ENCODE measurements around the gene NLGN1.

NLGN1 gene

DNA sequence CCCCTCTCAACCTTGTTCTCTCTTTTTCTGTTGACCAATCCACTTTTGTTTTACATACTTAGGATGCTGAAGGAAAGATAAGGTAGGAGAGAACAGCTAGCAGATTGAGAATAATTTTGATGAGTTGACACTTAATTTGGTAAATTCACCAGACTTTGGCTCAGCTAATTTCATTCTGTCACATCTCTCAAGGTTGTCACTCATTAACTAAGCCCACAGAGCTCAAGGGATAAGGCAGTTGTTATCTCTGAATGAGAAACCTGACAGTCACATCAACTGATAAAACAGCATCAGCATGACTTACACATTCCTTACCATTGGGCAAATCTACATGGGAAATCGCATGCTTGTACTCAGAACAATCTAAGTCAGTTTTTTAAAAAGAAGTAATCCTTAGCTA lies 591.4 kb downstream of the NLGN1 start:
- H3K9me3 ChIP-seq (ENCODE audit: insufficient read depth, low read depth, low read length) = no peaks in the 10 kb centered on the region
- no peak overlapping the region for H4K91ac ChIP-seq (ENCODE audit: low read depth, low read length)
- H3K4me2 ChIP-seq (ENCODE audit: low read length) = no peak overlapping the region
- H3K23ac ChIP-seq (ENCODE audit: low read length) = no peak overlapping the region
- no peak overlapping the region for H4K12ac ChIP-seq (ENCODE audit: low read depth, low read length)
- H3K79me1 ChIP-seq (ENCODE audit: low read length) = no peaks in the 10 kb centered on the region
- H2BK120ac ChIP-seq (ENCODE audit: insufficient read depth, low read length, poor library complexity) = no peak overlapping the region
- no peak overlapping the region for H2AFZ ChIP-seq (ENCODE audit: insufficient read depth, low read length, poor library complexity)
- no peak overlapping the region for H3K27ac ChIP-seq (ENCODE audit: low read depth, low read length)
- no peaks in the 10 kb centered on the region for H3K4me1 ChIP-seq (ENCODE audit: control insufficient read depth in 1 of 2, insufficient read depth in 2 of 2, low read length in 2 of 2)
- H3K79me2 ChIP-seq (ENCODE audit: control insufficient read depth, insufficient read depth, low read length, poor library complexity) = no peaks in the 10 kb centered on the region
- no peak overlapping the region for H4K8ac ChIP-seq (ENCODE audit: low read depth, low read length)
- no peak overlapping the region for H3K4me3 ChIP-seq (ENCODE audit: low read depth, low read length)
- no CpG with 5 or more reads among the region's 1 CpG for WGBS (ENCODE audit: extremely low coverage, insufficient coverage, insufficient read length)
- H3K14ac ChIP-seq (ENCODE audit: low read length) = no peak overlapping the region
- no peak overlapping the region for H2BK12ac ChIP-seq (ENCODE audit: low read length)
- H3K36me3 ChIP-seq (ENCODE audit: control insufficient read depth in 1 of 2, insufficient read depth in 2 of 2, low read length in 2 of 2) = no peaks in the 10 kb centered on the region
- no peak overlapping the region for H2BK5ac ChIP-seq (ENCODE audit: low read depth, low read length, poor library complexity)
- H2AK5ac ChIP-seq (ENCODE audit: low read length) = no peak overlapping the region
- H3K27me3 ChIP-seq (ENCODE audit: insufficient read depth, low read length) = no peaks in the 10 kb centered on the region
- DNase-seq = peak in 1 of 2 donors; percentile 58
- no peak overlapping the region for H3K9ac ChIP-seq (ENCODE audit: low read length)
- no peak overlapping the region for H3K18ac ChIP-seq (ENCODE audit: low read length)
- no peak overlapping the region for H3K4ac ChIP-seq (ENCODE audit: low read depth, low read length)

DNA sequence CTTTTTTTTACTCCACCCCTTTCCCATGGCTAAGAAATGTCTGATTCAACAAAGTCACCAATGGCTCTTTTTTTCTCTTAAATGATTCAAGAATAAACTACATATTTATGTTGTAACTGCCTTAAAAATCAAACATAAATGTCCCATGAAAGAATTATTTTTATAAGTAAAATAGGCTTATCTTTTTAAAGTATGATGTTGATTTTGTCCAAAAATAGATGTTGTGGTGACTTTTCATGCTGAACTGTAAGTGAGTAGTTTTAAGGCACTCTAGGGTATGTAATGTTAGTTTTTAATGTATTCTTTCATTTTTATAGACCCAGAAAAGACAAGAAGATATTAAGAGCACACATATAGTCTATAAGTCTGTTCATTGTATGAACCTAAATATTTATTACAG lies 594.9 kb downstream of the NLGN1 start:
- no peaks in the 10 kb centered on the region for H3K9me3 ChIP-seq (ENCODE audit: insufficient read depth, low read depth, low read length)
- H3K4me2 ChIP-seq (ENCODE audit: low read length) = no peak overlapping the region
- H4K8ac ChIP-seq (ENCODE audit: low read depth, low read length) = no peak overlapping the region
- no peaks in the 10 kb centered on the region for H3K27me3 ChIP-seq (ENCODE audit: insufficient read depth, low read length)
- H2BK12ac ChIP-seq (ENCODE audit: low read length) = no peak overlapping the region
- H3K36me3 ChIP-seq (ENCODE audit: control insufficient read depth in 1 of 2, insufficient read depth in 2 of 2, low read length in 2 of 2) = no peaks in the 10 kb centered on the region
- no peak overlapping the region for H3K9ac ChIP-seq (ENCODE audit: low read length)
- no peak overlapping the region for H2BK5ac ChIP-seq (ENCODE audit: low read depth, low read length, poor library complexity)
- no peaks in the 10 kb centered on the region for H3K4me1 ChIP-seq (ENCODE audit: control insufficient read depth in 1 of 2, insufficient read depth in 2 of 2, low read length in 2 of 2)
- no peak for DNase-seq
- no peak overlapping the region for H3K23ac ChIP-seq (ENCODE audit: low read length)
- H3K18ac ChIP-seq (ENCODE audit: low read length) = no peak overlapping the region
- no peak overlapping the region for H4K12ac ChIP-seq (ENCODE audit: low read depth, low read length)
- no peaks in the 10 kb centered on the region for H3K79me2 ChIP-seq (ENCODE audit: control insufficient read depth, insufficient read depth, low read length, poor library complexity)
- no peak overlapping the region for H3K27ac ChIP-seq (ENCODE audit: low read depth, low read length)
- no peak overlapping the region for H2AFZ ChIP-seq (ENCODE audit: insufficient read depth, low read length, poor library complexity)
- H2AK5ac ChIP-seq (ENCODE audit: low read length) = no peak overlapping the region
- H3K4ac ChIP-seq (ENCODE audit: low read depth, low read length) = no peak overlapping the region
- H3K4me3 ChIP-seq (ENCODE audit: low read depth, low read length) = no peak overlapping the region
- no peaks in the 10 kb centered on the region for H3K79me1 ChIP-seq (ENCODE audit: low read length)
- no peak overlapping the region for H3K14ac ChIP-seq (ENCODE audit: low read length)
- no peak overlapping the region for H4K91ac ChIP-seq (ENCODE audit: low read depth, low read length)
- H2BK120ac ChIP-seq (ENCODE audit: insufficient read depth, low read length, poor library complexity) = no peak overlapping the region

DNA sequence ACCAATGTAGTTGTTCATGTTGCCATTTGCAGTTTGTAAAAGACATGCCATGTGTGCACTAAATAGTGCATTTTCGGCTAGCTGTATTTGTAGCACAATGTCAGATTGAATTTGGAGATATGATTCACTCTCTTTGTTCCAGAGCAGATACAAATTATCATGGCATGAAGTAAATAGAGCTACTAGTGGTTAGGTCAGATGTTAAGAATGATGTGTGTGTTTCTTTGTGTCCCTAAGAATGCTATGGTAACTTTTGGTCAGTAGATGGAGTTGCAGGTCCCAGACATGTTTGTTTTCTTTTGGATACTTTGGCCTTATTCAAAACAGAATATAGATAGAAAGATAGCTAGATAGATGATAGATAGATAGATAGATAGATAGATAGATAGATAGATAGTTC lies 595.8 kb downstream of the NLGN1 start:
- H2BK12ac ChIP-seq (ENCODE audit: low read length) = no peak overlapping the region
- no peak overlapping the region for H2BK5ac ChIP-seq (ENCODE audit: low read depth, low read length, poor library complexity)
- no peak overlapping the region for H3K23ac ChIP-seq (ENCODE audit: low read length)
- no peak overlapping the region for H4K12ac ChIP-seq (ENCODE audit: low read depth, low read length)
- H3K79me1 ChIP-seq (ENCODE audit: low read length) = no peaks in the 10 kb centered on the region
- H2AK5ac ChIP-seq (ENCODE audit: low read length) = no peak overlapping the region
- no peaks in the 10 kb centered on the region for H3K36me3 ChIP-seq (ENCODE audit: control insufficient read depth in 1 of 2, insufficient read depth in 2 of 2, low read length in 2 of 2)
- H3K4me1 ChIP-seq (ENCODE audit: control insufficient read depth in 1 of 2, insufficient read depth in 2 of 2, low read length in 2 of 2) = no peaks in the 10 kb centered on the region
- H4K8ac ChIP-seq (ENCODE audit: low read depth, low read length) = no peak overlapping the region
- no peak overlapping the region for H2BK120ac ChIP-seq (ENCODE audit: insufficient read depth, low read length, poor library complexity)
- H3K9me3 ChIP-seq (ENCODE audit: insufficient read depth, low read depth, low read length) = no peaks in the 10 kb centered on the region
- no peak overlapping the region for H3K4me2 ChIP-seq (ENCODE audit: low read length)
- no peak overlapping the region for H3K9ac ChIP-seq (ENCODE audit: low read length)
- H3K4ac ChIP-seq (ENCODE audit: low read depth, low read length) = no peak overlapping the region
- H3K79me2 ChIP-seq (ENCODE audit: control insufficient read depth, insufficient read depth, low read length, poor library complexity) = no peaks in the 10 kb centered on the region
- H4K91ac ChIP-seq (ENCODE audit: low read depth, low read length) = no peak overlapping the region
- H3K4me3 ChIP-seq (ENCODE audit: low read depth, low read length) = no peak overlapping the region
- peak in 1 of 2 donors; percentile 27 for DNase-seq
- H3K27ac ChIP-seq (ENCODE audit: low read depth, low read length) = no peak overlapping the region
- no peaks in the 10 kb centered on the region for H3K27me3 ChIP-seq (ENCODE audit: insufficient read depth, low read length)
- no peak overlapping the region for H2AFZ ChIP-seq (ENCODE audit: insufficient read depth, low read length, poor library complexity)
- no peak overlapping the region for H3K18ac ChIP-seq (ENCODE audit: low read length)
- H3K14ac ChIP-seq (ENCODE audit: low read length) = no peak overlapping the region
- no CpG with 5 or more reads among the region's 1 CpG for WGBS (ENCODE audit: extremely low coverage, insufficient coverage, insufficient read length)

DNA sequence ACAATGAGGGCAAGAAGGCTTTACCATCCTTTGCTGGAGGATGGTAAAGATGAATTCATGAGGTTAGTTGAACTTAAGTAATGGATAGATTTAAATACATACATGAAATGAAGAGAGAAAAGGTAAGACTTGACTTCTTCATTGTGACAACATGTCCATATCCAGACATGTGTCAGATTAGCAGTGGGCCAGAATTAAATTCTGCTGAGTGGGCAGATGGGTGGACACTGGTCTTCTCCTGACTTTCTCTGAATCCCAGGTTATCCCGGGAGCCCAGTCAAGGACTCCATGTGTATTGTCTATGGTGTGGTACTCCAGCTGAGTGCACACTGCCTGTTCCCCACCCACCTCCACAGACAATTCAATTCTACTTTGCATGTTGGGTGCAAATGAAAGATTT lies 603.1 kb downstream of the NLGN1 start:
- no peaks in the 10 kb centered on the region for H3K79me1 ChIP-seq (ENCODE audit: low read length)
- H3K9ac ChIP-seq (ENCODE audit: low read length) = no peak overlapping the region
- no peak overlapping the region for H3K4me3 ChIP-seq (ENCODE audit: low read depth, low read length)
- no peaks in the 10 kb centered on the region for H3K9me3 ChIP-seq (ENCODE audit: insufficient read depth, low read depth, low read length)
- H3K36me3 ChIP-seq (ENCODE audit: control insufficient read depth in 1 of 2, insufficient read depth in 2 of 2, low read length in 2 of 2) = no peaks in the 10 kb centered on the region
- no CpG with 5 or more reads among the region's 1 CpG for WGBS (ENCODE audit: extremely low coverage, insufficient coverage, insufficient read length)
- H2BK12ac ChIP-seq (ENCODE audit: low read length) = no peak overlapping the region
- no peak overlapping the region for H2BK5ac ChIP-seq (ENCODE audit: low read depth, low read length, poor library complexity)
- H3K14ac ChIP-seq (ENCODE audit: low read length) = no peak overlapping the region
- no peaks in the 10 kb centered on the region for H3K27me3 ChIP-seq (ENCODE audit: insufficient read depth, low read length)
- no peak overlapping the region for H3K4ac ChIP-seq (ENCODE audit: low read depth, low read length)
- H2AFZ ChIP-seq (ENCODE audit: insufficient read depth, low read length, poor library complexity) = no peak overlapping the region
- H3K23ac ChIP-seq (ENCODE audit: low read length) = no peak overlapping the region
- no peak overlapping the region for H3K4me2 ChIP-seq (ENCODE audit: low read length)
- H4K8ac ChIP-seq (ENCODE audit: low read depth, low read length) = no peak overlapping the region
- no peak overlapping the region for H3K18ac ChIP-seq (ENCODE audit: low read length)
- no peak overlapping the region for H2AK5ac ChIP-seq (ENCODE audit: low read length)
- no peaks in the 10 kb centered on the region for H3K79me2 ChIP-seq (ENCODE audit: control insufficient read depth, insufficient read depth, low read length, poor library complexity)
- no peak overlapping the region for H3K27ac ChIP-seq (ENCODE audit: low read depth, low read length)
- H3K4me1 ChIP-seq (ENCODE audit: control insufficient read depth in 1 of 2, insufficient read depth in 2 of 2, low read length in 2 of 2) = no peaks in the 10 kb centered on the region
- no peak overlapping the region for H4K12ac ChIP-seq (ENCODE audit: low read depth, low read length)
- H4K91ac ChIP-seq (ENCODE audit: low read depth, low read length) = no peak overlapping the region
- no peak overlapping the region for H2BK120ac ChIP-seq (ENCODE audit: insufficient read depth, low read length, poor library complexity)
- no peak for DNase-seq
